ENCODE measurements around the gene PRDM11.

PRDM11 gene

GRCh38 chr11:45266676-45267020 lies 120.2 kb downstream of the PRDM11 start:
- no peak for DNase-seq (ENCODE audit: low spot score)

GRCh38 chr11:45267052-45267451 lies 120.6 kb downstream of the PRDM11 start:
- DNase-seq (ENCODE audit: low spot score), result no peak

GRCh38 chr11:45267652-45268299 lies 121.3 kb downstream of the PRDM11 start:
- DNase-seq (ENCODE audit: low spot score), result no peak

- DNase-seq (ENCODE audit: low spot score), result no peak
These were observed 123.2 kb downstream of the PRDM11 start for GRCh38 chr11:45269678-45270077.

GRCh38 chr11:45270946-45271716 lies 124.7 kb downstream of the PRDM11 start:
- DNase-seq (ENCODE audit: low spot score), result no peak

- DNase-seq (ENCODE audit: low spot score), result no peak
These were observed 126.3 kb downstream of the PRDM11 start for GRCh38 chr11:45272701-45273100.

- DNase-seq (ENCODE audit: low spot score), result no peak
These were observed 127.1 kb downstream of the PRDM11 start for GRCh38 chr11:45273509-45273908.

GRCh38 chr11:45274206-45274605 lies 127.8 kb downstream of the PRDM11 start:
- DNase-seq (ENCODE audit: low spot score), result no peak

GRCh38 chr11:45275828-45276227 lies 129.4 kb downstream of the PRDM11 start:
- DNase-seq (ENCODE audit: low spot score), result no peak

- DNase-seq (ENCODE audit: low spot score), result no peak
These were observed 132.3 kb downstream of the PRDM11 start for GRCh38 chr11:45278714-45279113.

GRCh38 chr11:45279645-45280044 lies 133.2 kb downstream of the PRDM11 start:
- DNase-seq (ENCODE audit: low spot score), result no peak

GRCh38 chr11:45280449-45280848 lies 134.0 kb downstream of the PRDM11 start:
- no peak for DNase-seq (ENCODE audit: low spot score)

GRCh38 chr11:45282081-45282480 lies 135.6 kb downstream of the PRDM11 start:
- DNase-seq (ENCODE audit: low spot score), result no peak
